ENCODE data around the gene LLGL2.

GRCh38 chr17:75506134-75506533, 19.4 kb upstream of the LLGL2 start:
- TF ChIP-seq CTCF (conservative IDR thresholded peaks at IDR 0.05 in 1 of 2, IDR thresholded peaks at IDR 0.05 in 1 of 2; ENCODE audit: extremely low read depth in 1 of 2, insufficient read depth in 1 of 2, low read depth in 1 of 2, low read length in 2 of 2) (no peak), EZH2 (IDR thresholded peaks at IDR 0.05; ENCODE audit: borderline replicate concordance, low read length) (no peak)
